Brain microvascular endothelial cell (primary cell): Measurements from ENCODE around the gene PEX14.

Experiments used
- DNase-seq: peaks from one replicate; pipeline ENCODE4 v3.0.0-alpha.2; 2020
- H3K27ac ChIP-seq: fragments of 250-450 bp; sonication (Bioruptor Pico); 2 replicates; pipeline ENCODE4 v1.5.1; 2020; ENCODE audit warnings: mild to moderate bottlenecking, moderate library complexity
- H3K27me3 ChIP-seq: fragments of 250-450 bp; sonication (Bioruptor Pico); replicated peaks from 2 replicates; pipeline ENCODE4 v1.5.1; 2020; ENCODE audit warnings: mild to moderate bottlenecking
- H3K36me3 ChIP-seq: fragments of 250-450 bp; sonication (Bioruptor Pico); replicated peaks from 2 replicates; pipeline ENCODE4 v1.5.1; 2020; ENCODE audit warnings: mild to moderate bottlenecking
- H3K4me3 ChIP-seq: 2 replicates; pipeline ENCODE4 v1.5.1; 2011; ENCODE audit warnings: low read depth, mild to moderate bottlenecking, control low read depth, low read length, moderate library complexity
- in situ Hi-C: cut with HindIII; loops from 2 replicates; pipeline ENCODE4 v1.10.0; 2017; ENCODE audit warnings: low sequenced_read_pairs, low pct_ligation_motif_present
- TF ChIP-seq, protein P1 (sequence below): IDR thresholded peaks from 2 replicates; pipeline ENCODE4 v1.5.1; 2011; ENCODE audit warnings: low read depth, mild to moderate bottlenecking, moderate library complexity, low read length, control low read depth, inconsistent platforms; ENCODE audit errors: missing control alignments

PEX14 gene

DNA sequence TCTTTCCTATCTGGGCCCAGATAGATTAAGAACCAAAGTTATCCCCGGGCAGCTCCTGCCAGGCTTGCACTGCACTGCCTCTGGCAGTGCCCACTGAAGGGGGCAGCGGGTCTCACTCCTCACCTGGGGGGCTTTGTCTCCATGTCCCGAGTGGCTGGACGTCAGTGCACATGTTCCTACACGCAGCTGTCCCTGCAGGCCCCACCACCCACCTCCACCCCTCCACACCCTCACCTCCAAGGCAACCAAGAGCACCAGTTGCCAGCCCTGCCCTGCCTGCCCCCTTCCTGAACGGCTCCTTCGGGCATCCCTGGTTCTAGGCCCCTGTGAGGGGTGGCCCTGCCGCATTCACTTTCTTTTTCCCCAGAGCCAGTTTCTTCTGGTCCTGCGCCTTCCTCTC lies 147.2 kb downstream of the PEX14 start:
- Histone ChIP-seq H3K27me3 (no peaks in the 10 kb centered on the region), H3K27ac (no peak overlapping the region), H3K36me3 (no peaks in the 10 kb centered on the region), H3K4me3 (no peak overlapping the region)
- TF ChIP-seq, protein P1, sequence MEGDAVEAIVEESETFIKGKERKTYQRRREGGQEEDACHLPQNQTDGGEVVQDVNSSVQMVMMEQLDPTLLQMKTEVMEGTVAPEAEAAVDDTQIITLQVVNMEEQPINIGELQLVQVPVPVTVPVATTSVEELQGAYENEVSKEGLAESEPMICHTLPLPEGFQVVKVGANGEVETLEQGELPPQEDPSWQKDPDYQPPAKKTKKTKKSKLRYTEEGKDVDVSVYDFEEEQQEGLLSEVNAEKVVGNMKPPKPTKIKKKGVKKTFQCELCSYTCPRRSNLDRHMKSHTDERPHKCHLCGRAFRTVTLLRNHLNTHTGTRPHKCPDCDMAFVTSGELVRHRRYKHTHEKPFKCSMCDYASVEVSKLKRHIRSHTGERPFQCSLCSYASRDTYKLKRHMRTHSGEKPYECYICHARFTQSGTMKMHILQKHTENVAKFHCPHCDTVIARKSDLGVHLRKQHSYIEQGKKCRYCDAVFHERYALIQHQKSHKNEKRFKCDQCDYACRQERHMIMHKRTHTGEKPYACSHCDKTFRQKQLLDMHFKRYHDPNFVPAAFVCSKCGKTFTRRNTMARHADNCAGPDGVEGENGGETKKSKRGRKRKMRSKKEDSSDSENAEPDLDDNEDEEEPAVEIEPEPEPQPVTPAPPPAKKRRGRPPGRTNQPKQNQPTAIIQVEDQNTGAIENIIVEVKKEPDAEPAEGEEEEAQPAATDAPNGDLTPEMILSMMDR = no peak
- no peak for DNase-seq
- in situ Hi-C loops = no loop called here

DNA sequence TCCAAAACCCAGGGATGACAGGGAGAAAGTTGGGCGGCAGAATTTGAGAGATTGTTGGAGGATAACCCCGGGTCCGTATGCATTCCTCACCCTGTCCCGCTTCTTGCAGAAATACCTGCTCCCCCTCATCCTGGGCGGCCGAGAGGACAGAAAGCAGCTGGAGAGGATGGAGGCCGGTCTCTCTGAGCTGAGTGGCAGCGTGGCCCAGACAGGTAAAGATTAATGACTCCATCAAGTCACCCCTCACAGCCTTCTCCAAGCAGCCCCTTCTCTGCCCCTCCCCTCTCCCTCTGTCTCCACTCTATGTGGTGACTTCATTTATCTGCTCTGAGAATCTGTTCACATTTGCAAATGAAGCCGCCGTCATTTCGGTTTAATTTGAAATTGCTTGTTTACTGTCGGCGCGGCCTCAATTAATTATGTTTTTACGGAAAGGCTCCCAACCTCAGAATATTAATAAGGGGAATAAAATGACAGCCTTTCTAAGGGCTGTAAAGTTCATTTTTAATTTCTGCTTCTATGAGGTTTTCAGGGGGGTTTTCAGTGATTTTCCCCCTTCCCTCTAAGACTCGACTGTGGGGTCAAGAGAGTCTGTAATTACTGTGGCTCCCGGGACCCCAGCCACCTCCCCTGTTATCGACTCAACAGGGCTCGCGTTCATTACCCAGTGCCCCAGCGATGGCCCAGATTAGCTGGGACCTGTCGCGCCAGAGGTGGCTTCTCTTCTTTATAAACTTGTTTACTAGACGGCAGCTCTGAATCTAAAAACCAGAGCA lies 148.3 kb downstream of the PEX14 start:
- H3K4me3 ChIP-seq = no peak overlapping the region
- H3K36me3 ChIP-seq = no peaks in the 10 kb centered on the region
- no peak overlapping the region for H3K27ac ChIP-seq
- TF ChIP-seq, protein P1 = no peak
- no peaks in the 10 kb centered on the region for H3K27me3 ChIP-seq
- DNase-seq = no peak
- in situ Hi-C loops = no loop called here

DNA sequence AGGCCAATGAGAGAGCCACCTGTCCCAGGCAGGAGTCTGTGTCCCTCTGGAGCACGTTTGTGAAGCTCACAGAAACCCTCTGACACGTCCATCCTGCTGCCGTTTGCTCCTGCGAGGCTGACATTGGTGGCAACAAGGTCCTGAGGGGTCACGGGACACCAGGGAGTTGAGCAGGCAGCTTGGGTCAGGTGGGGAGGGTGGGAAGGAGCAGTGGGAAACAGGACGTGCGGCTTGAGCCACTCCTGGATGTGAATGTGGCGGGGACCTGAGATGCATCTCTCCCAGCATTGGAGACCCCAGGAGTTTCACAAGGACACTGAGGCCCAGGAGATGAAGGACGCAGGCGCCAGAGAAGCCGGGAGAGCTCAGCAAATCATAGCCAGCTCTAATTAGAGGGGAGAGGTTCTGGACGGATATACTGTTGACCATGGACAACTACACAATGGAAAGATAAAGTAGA lies 149.0 kb downstream of the PEX14 start:
- Histone ChIP-seq H3K36me3 (no peaks in the 10 kb centered on the region), H3K4me3 (no peak overlapping the region), H3K27ac (no peak overlapping the region), H3K27me3 (no peaks in the 10 kb centered on the region)
- DNase-seq = no peak
- in situ Hi-C loops = no loop called here
- TF ChIP-seq, protein P1 = no peak

DNA sequence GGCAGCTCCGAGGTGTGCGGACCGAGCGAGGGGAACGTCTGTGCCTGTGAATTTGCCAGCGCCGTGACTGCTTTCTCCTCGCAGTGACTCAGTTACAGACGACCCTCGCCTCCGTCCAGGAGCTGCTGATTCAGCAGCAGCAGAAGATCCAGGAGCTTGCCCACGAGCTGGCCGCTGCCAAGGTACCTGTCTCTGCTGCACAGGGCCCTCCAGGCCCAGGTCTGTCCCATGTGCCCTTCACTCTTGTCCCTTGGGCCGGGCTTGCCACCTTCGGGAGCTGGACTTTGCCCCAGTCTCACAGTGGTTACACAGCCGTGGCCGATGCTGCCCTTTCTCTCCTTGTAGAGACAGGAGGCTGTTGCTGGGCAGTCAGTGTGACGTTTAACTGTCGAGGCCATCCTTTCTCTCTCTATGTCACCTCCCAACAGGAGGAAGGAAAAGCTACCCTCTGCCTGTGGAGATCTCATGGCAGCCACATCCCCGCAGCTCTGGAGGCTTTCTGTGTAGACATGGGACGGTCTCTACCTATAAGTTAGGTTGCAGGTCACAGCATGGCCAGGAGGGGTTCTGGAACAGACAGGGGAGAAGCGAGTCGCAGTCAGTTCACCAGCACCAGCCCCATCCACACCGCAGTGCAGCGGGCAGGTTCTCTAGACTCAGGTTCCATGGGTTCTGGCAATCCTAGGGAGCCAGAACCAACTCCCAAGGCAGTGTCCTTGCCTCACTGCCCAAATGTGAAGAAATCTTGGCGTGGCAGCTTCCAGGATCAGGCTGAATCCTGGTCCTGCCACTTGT lies 149.7 kb downstream of the PEX14 start:
- Histone ChIP-seq H3K4me3 (no peak overlapping the region), H3K36me3 (no peaks in the 10 kb centered on the region), H3K27me3 (no peaks in the 10 kb centered on the region), H3K27ac (no peak overlapping the region)
- TF ChIP-seq, protein P1 = no peak
- in situ Hi-C loops = no loop called here
- DNase-seq = no peak

DNA sequence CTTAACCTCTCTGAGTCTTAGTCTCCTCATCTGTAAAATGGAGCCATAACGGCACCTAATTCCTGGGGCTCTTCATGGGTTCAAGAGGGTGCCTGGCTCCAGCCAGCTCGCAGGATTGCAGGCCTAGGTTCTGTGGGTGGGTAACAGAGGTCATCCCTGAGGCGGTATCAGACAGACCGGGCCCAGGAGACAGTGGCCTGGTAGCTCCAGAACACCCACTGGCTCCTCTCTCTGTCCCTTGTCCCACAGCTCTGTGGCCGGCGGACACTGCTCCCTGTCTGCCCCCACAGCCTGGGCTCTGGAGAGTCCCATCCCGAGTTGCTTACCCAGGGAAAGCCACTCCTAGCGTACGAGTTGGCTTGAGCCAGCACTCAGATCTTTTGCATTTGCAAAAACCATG lies 150.3 kb downstream of the PEX14 start:
- H3K4me3 ChIP-seq = no peak overlapping the region
- TF ChIP-seq, protein P1 = no peak
- no peaks in the 10 kb centered on the region for H3K36me3 ChIP-seq
- no peak for DNase-seq
- no peaks in the 10 kb centered on the region for H3K27me3 ChIP-seq
- H3K27ac ChIP-seq = no peak overlapping the region
- in situ Hi-C loops = no loop called here
